Measurements from ENCODE around the gene DLGAP1. TPM values are rescaled to one million over a fixed set of nuclear protein-coding genes. Genes with fewer than 3 reads are reported as not detected.

Gene DLGAP1
- total and polyA plus RNA-seq, 2 of the 4 experiments (the other 2 are of a cell fraction), result under 0.01 to 0.09 TPM

- Histone ChIP-seq H3K56ac (ENCODE audit: extremely low read depth, insufficient read depth, low read length) (peak overlapping the region; percentile 97), H3K9me3 (ENCODE audit: control insufficient read depth, insufficient read depth, low read length) (no peaks in the 10 kb centered on the region), H3K27me3 (ENCODE audit: control insufficient read depth, insufficient read depth, low read length) (no peaks in the 10 kb centered on the region), H3K4me2 (ENCODE audit: low read depth, low read length) (peak overlapping the region; percentile 85), H3K4ac (ENCODE audit: low read depth, low read length) (peak overlapping the region; percentile 95), H3K23ac (ENCODE audit: low read depth, low read length) (peak overlapping the region; percentile 88), H2BK120ac (ENCODE audit: low read depth, low read length) (peak overlapping the region; percentile 53), H2AFZ (replicated peaks; ENCODE audit: low read length, poor library complexity) (peak overlapping the region; percentile 63), H3K4me1 (ENCODE audit: control insufficient read depth, insufficient read depth, low read length) (peaks cover 6% of the 10 kb centered on the region), H3K14ac (replicated peaks; ENCODE audit: low read depth, low read length) (peak overlapping the region; percentile 95), H2AK5ac (ENCODE audit: low read depth, low read length) (peak overlapping the region; percentile 61), H2BK5ac (ENCODE audit: low read depth, low read length, poor library complexity, severe bottlenecking) (peak overlapping the region; percentile 93), H3K36me3 (ENCODE audit: control insufficient read depth, insufficient read depth, low read length) (peaks cover 4% of the 10 kb centered on the region), H2BK20ac (ENCODE audit: low read depth, low read length) (peak overlapping the region; percentile 32), H3K18ac (ENCODE audit: low read depth, low read length) (peak overlapping the region; percentile 92), H2AK9ac (replicated peaks; ENCODE audit: low read depth, low read length, poor library complexity) (peak overlapping the region; percentile 96), H3K9ac (ENCODE audit: low read depth, low read length) (peak overlapping the region; percentile 98), H2BK15ac (ENCODE audit: low read depth, low read length) (no peak overlapping the region; the same call in 2 of the 3 replicates), H3K4me3 (ENCODE audit: insufficient read depth, low read depth, low read length) (peak overlapping the region; percentile 85), H3K9me1 (ENCODE audit: insufficient read depth, low read length) (peaks cover 5% of the 10 kb centered on the region), H3K27ac (ENCODE audit: insufficient read depth, low read length) (peak overlapping the region; percentile 95), H4K20me1 (ENCODE audit: insufficient read depth, low read length) (peaks cover 22% of the 10 kb centered on the region), H4K8ac (ENCODE audit: low read depth in 2 of 2, low read length in 2 of 2) (peak overlapping the region; percentile 85 to 97), H4K5ac (ENCODE audit: low read depth, low read length) (peak overlapping the region; percentile 86), H4K91ac (ENCODE audit: insufficient read depth, low read depth, low read length) (peak overlapping the region; percentile 93), H3K79me1 (ENCODE audit: low read depth in 1 of 2, low read length in 2 of 2) (peaks cover 3 to 12% of the 10 kb centered on the region in 2 experiments; a peak in 3 of 4 replicates)
- peak; percentile 89 for DNase-seq
- 0% methylated on average over 19 of the region's 50 CpGs; no CpG with 5 or more reads in 1 of the 2 experiments for WGBS, 2 experiments (ENCODE audit: extremely low coverage in 2 of 2, insufficient read length in 1 of 2)
- ChIA-PET POLR2A (ENCODE audit: unreplicated experiment) (interaction anchor here (0.6 to 3.4 kb wide), 5 partner anchors 143 to 213 kb away, joined by 4 to 22 read pairs (median 5); no protein-coding TSS in a partner anchor), CTCF (interaction anchor here (3.7 kb wide), 1 partner anchor 143 kb away, joined by 33 read pairs; no protein-coding TSS in a partner anchor)
- intact Hi-C loops (cut with micrococcal nuclease) (loop anchor here (5.0 to 10.0 kb wide), 5 partner anchors 189 to 546 kb away; partner anchors contain the start of gene MYL12B), in situ Hi-C loops (cut with MboI; ENCODE audit: low sequenced_read_pairs) (loop anchor here (5.0 kb wide), 3 partner anchors 146 to 216 kb away; no protein-coding TSS in a partner anchor), dilution Hi-C loops (cut with HindIII; ENCODE audit: low sequenced_read_pairs, unreplicated experiment) (no loop called here)
- no TSS peak for BruUV-seq (replicated peaks)
- TF ChIP-seq MAFK (IDR thresholded peaks at IDR 0.05; ENCODE audit: low read depth, low read length) (no peak), POLR2A (IDR thresholded peaks at IDR 0.05; ENCODE audit: low read depth, low read length) (peak; percentile 93), CHD1 (IDR thresholded peaks at IDR 0.05; ENCODE audit: low read depth, low read length) (no peak; the same call in none of the 2 replicates), SMC3 (IDR thresholded peaks at IDR 0.05; ENCODE audit: low read depth, low read length) (no peak), CEBPB (IDR thresholded peaks at IDR 0.05; ENCODE audit: low read depth, low read length) (no peak), MAZ (IDR thresholded peaks at IDR 0.05; ENCODE audit: borderline replicate concordance, low read depth, low read length) (peak; percentile 55; the same call in 1 of the 2 replicates)
- TF ChIP-seq, protein P1, sequence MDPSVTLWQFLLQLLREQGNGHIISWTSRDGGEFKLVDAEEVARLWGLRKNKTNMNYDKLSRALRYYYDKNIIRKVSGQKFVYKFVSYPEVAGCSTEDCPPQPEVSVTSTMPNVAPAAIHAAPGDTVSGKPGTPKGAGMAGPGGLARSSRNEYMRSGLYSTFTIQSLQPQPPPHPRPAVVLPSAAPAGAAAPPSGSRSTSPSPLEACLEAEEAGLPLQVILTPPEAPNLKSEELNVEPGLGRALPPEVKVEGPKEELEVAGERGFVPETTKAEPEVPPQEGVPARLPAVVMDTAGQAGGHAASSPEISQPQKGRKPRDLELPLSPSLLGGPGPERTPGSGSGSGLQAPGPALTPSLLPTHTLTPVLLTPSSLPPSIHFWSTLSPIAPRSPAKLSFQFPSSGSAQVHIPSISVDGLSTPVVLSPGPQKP (IDR thresholded peaks at IDR 0.05; ENCODE audit: borderline replicate concordance, low read depth, low read length), result no peak
- ATAC-seq (ENCODE audit: low read depth), result peak; percentile 5
These were observed 1003.7 kb downstream of the DLGAP1 start for GRCh38 chr18:3451183-3451988.
